HG03039 (cell line): ENCODE results near the gene LRRC37A2.
A peak's percentile ranks its signal among the peaks of the same experiment; 100 is the strongest.
"Not testable (repeated sequence)": the region's sequence is repeated elsewhere in the genome, so short reads cannot be mapped to it uniquely, and the experiment has no call there.

Source experiments
- ATAC-seq: cut with Tn5 transposase; IDR thresholded peaks from one replicate; pipeline ENCODE4 v1.9.1; 2021; ENCODE audit warnings: mild to moderate bottlenecking, moderate library complexity; ENCODE audit not compliant: unreplicated experiment

Gene LRRC37A2

DNA sequence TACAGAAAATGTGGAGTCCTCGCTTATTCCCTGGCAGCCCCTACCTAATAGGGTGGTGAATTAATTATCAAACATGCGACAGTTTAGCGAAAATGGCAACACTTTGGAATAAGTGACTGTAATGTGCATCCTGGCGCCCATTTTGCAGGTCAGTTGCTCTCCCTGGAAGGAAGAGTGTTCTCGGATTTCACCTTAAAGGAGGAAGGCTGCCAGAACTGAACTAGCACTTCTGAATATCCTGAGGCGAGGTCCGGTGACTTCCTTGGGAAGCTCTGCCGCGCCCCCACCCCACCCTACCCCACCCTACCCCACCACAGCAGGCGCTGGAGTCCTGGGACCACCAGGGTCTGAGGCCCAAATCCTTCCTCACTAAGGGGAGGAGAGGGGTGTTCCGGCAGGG lies at the start of gene LRRC37A2:
Gene LRRC37A2 (plus strand): TSS at position 301 of the 400 bp plus-strand sequence. CDS start 245 bp downstream, outside the sequence.
- not testable (repeated sequence) for ATAC-seq

GRCh38 chr17:46467618-46468017 lies 44.6 kb upstream of the LRRC37A2 start:
- not testable (repeated sequence) for ATAC-seq

DNA sequence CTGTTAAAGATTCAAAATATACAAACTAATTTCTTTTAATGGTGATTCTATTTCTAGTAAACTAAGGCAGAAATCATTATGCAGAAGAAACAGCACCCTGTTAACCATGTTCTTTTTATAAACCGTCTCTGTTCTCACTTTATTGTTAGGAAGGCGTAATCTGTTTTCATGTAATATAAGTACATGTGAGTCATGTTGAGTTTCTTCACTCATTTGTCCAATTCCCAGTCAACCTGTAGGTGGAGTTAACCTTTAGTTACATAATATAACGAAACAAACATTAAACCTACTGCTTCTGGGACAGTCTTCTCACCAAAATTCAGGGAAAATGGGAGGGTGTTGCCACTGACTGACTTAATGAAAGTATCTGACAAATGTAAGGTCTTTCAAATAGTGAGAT lies 37.8 kb upstream of the LRRC37A2 start:
- ATAC-seq = not testable (repeated sequence)

DNA sequence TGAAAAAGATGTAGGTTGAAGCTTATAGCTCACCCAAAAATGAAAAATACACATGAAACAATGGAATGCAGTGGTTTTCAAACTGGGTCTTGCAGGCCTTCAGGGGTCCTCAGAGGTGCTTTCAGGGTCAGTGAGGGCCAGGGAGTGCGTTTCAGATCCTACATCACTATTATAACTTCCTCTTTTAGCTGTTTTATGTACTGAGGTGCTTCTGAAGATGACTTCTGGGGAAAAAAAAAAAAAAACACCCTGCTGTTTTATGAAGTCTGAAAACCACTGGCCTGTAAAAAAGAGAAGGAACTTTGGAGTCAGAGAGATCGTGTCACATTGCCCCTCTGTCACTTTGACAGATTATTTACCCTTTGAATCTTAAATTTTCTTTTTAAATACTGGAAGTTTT lies 36.7 kb upstream of the LRRC37A2 start:
- ATAC-seq = not testable (repeated sequence)

- ATAC-seq = not testable (repeated sequence)
Measured at GRCh38 chr17:46478823-46479222, 33.4 kb upstream of the LRRC37A2 start.

DNA sequence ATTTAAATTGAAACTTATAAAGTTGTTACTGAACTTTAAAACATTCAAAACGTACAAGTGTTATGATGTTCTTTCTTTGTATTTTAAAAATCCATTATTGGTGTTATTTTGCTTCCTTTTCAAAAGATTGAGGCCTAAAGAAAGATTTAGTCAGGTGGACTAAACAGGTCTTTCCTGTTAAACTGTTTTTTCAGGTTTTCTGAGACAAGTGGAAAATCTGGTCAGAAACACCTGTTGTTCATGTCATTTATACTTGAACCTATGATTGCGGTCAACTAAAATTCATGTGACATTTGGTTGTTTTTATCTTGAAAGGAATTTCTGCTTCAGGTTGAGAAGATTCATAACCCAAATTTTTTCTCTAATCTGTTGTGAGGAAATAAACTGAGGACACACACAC lies 31.0 kb upstream of the LRRC37A2 start:
- not testable (repeated sequence) for ATAC-seq

- ATAC-seq = not testable (repeated sequence)
Measured at GRCh38 chr17:46492021-46492420, 20.2 kb upstream of the LRRC37A2 start.

- ATAC-seq = not testable (repeated sequence)
Measured at GRCh38 chr17:46499437-46500139, 12.7 kb upstream of the LRRC37A2 start.

DNA sequence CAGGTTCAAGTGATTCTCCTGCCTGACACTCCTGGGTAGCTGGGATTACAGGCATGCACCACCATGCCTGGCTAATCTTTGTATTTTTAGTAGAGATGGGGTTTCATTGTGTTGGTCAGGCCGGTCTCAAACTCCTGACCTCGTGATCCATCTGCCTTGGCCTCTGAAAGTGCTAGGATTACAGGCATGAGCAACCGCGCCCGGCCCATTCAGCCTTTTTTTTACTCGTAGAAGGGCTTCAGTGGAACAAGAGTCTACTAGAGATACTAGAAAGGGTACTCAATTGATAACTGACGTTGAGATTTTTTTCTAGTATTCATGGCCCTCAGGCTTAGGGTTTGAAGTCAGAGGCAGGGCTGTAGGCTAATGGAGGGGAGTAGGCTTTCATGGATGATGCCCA lies 6.4 kb upstream of the LRRC37A2 start:
- ATAC-seq = not testable (repeated sequence)

- not testable (repeated sequence) for ATAC-seq
Measured at GRCh38 chr17:46534716-46535115, 22.4 kb downstream of the LRRC37A2 start.

- not testable (repeated sequence) for ATAC-seq
Measured at GRCh38 chr17:46548607-46549006, 36.3 kb downstream of the LRRC37A2 start.

DNA sequence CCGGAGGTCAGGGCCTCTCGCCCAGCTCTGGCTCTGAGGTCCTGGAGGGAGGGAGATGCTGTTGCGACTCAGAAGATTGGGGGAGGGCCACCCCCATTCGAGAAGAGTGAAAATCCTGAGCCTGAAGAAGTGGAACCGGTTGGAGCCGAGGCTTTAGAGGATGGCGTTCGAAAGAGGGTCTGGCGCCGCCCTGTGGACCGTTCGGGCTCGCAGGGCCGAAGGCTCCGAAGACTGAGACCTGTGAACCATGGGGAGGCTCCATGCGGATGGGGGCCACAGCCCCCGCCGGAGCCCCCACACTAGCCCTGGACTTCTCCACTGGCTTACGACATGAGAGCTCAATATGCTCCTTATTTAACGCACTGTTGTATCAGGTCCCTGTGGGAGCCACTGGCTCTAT lies 46.9 kb downstream of the LRRC37A2 start:
- not testable (repeated sequence) for ATAC-seq

DNA sequence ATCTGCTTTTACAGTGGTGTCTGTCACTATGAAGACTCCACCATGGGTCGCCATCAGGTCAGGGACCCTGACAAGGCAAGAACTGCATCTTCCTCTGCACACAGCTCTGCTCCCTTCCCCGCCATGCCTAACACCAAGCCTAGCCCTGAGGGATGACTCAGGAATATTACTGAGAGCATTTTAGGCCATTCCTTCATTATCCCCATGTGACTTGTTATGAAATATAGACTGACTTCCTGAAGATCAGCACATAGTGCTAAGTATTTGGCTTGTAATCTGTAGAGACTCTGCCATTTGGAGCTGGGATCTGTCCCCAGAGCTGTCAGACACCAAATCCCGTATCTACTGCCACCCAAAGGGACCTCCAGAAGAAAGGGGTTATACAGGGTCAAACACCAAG lies 47.8 kb downstream of the LRRC37A2 start:
- ATAC-seq = not testable (repeated sequence)

DNA sequence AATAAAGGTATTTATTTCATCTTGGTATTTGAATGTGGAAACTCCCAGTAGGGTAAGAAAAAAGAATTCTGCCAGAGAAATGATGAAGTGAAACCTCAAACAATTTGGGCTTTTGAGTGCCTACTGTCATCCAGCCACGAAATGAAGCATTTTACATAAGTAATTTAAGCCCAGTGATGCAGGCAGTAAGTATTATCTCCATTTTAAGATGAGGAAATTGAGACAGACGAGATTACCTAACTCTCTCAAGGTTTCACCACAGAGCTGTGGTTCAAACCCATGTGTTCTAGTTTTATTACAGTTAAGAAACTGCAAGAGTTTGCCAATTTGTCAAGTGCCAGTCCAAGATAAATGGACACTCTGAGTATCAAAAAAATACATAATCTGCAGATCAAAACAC lies 54.0 kb downstream of the LRRC37A2 start:
- not testable (repeated sequence) for ATAC-seq

GRCh38 chr17:46566980-46567379 lies 54.7 kb downstream of the LRRC37A2 start:
- not testable (repeated sequence) for ATAC-seq

GRCh38 chr17:46571796-46572195 lies 59.5 kb downstream of the LRRC37A2 start:
- not testable (repeated sequence) for ATAC-seq

GRCh38 chr17:46579083-46580075 lies 67.1 kb downstream of the LRRC37A2 start, which contains the start of gene ARL17A:
TSS of gene ARL17A (minus strand) at chr17:46579691. CDS start at chr17:46576322, 3,369 bp downstream.
- ATAC-seq = peak; percentile 80

GRCh38 chr17:46580082-46580481 lies 67.8 kb downstream of the LRRC37A2 start:
- ATAC-seq = not testable (repeated sequence)

DNA sequence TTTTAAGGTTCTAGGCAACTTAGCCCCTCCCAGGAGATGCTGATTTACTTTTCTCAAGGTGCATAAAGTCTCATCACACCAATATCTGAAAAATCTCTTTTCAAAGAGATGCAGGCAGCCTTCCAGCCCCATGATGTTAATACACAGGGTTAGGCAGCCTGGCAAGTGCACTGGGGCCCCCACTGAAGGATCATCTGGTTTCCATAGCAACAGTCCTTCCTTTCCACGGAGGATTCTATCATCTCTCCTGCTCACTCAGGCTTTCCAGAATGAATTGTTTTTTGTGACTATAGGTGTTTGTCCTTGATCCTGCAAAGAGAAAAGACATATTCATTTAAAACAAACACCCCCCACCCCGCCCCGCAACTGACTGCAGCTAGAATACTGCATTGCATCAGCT lies 73.2 kb downstream of the LRRC37A2 start:
- ATAC-seq = not testable (repeated sequence)

GRCh38 chr17:46590157-46591146 lies 78.2 kb downstream of the LRRC37A2 start, which contains the start of gene NSF:
TSS of gene NSF (plus strand) at chr17:46590669. CDS start at chr17:46590776, 107 bp downstream.
- ATAC-seq = peak; percentile 79
